ENCODE measurements around the gene FER1L5.

Gene FER1L5

GRCh38 chr2:96753661-96754282, 111.2 kb downstream of the FER1L5 start:
- no peak for FAIRE-seq

GRCh38 chr2:96754317-96754716, 111.8 kb downstream of the FER1L5 start:
- no peak for FAIRE-seq
